ENCODE results near the gene TBCE. TPM values are rescaled to one million over a fixed set of nuclear protein-coding genes. Genes with fewer than 3 reads are reported as not detected.

Gene TBCE
- total and polyA plus RNA-seq, 9 of the 15 experiments (the other 6 are each of a cell fraction or from before 2014, with no cell fraction given), result 52.6 to 92.1 (median 82.1) TPM

DNA sequence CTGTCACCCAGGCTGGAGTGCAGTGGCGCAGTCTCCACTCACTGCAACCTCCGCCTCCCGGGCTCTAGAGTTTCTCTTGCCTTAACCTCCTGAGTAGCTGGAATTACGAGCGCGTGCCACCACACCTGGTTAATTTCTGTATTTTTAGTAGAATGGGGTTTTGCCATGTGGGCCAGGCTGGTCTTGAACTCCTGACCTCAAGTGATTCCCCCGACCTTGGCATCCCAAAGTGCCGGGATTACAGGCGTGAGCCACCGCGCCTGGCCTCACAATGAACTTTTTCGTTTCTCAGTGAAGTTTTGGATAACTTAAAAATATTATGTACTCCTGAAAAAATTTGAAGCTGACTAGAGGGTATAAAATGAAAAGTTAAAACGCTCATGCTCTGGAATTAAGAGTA is 59.5 kb downstream of the TBCE start:
- DNase-seq (ENCODE audit: extremely low read depth in 1 of 4, low spot score in 3 of 4), result no peak
- no peak for FAIRE-seq
- H3K4me1 ChIP-seq (replicated peaks in 1 of 2; ENCODE audit: control insufficient read depth in 2 of 2, insufficient read depth in 2 of 2, low read length in 2 of 2), result peaks cover 0 to 8% of the 10 kb centered on the region in 2 experiments; a peak in 2 of 5 replicates
- H3K27me3 ChIP-seq (ENCODE audit: control insufficient read depth in 2 of 2, insufficient read depth in 2 of 2, low read length in 2 of 2), result no peaks in the 10 kb centered on the region
- no peaks in the 10 kb centered on the region for H3K9me1 ChIP-seq (ENCODE audit: control insufficient read depth, insufficient read depth, low read length)
- TF ChIP-seq ZNF197 (CRISPR knock-in tag; IDR thresholded peaks at IDR 0.05; ENCODE audit: low read depth) (no peak), PTRF (tag; IDR thresholded peaks at IDR 0.05) (no peak), U2AF1 (optimal IDR thresholded peaks at IDR 0.05; ENCODE audit: low read depth, low read length) (no peak), GABPB2 (CRISPR knock-in tag; conservative IDR thresholded peaks at IDR 0.05) (no peak), ILF3 (IDR thresholded peaks at IDR 0.05; ENCODE audit: borderline replicate concordance) (no peak), MCM7 (IDR thresholded peaks at IDR 0.05) (no peak), TCF7L2 (IDR thresholded peaks at IDR 0.05; ENCODE audit: low read depth, low read length) (no peak), ZNF165 (CRISPR knock-in tag; IDR thresholded peaks at IDR 0.05; ENCODE audit: borderline replicate concordance) (no peak)
- TF ChIP-seq, protein P1, sequence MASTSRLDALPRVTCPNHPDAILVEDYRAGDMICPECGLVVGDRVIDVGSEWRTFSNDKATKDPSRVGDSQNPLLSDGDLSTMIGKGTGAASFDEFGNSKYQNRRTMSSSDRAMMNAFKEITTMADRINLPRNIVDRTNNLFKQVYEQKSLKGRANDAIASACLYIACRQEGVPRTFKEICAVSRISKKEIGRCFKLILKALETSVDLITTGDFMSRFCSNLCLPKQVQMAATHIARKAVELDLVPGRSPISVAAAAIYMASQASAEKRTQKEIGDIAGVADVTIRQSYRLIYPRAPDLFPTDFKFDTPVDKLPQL (IDR thresholded peaks at IDR 0.05; ENCODE audit: extremely low read depth, insufficient read length), result no peak
- TF ChIP-seq, protein P2, sequence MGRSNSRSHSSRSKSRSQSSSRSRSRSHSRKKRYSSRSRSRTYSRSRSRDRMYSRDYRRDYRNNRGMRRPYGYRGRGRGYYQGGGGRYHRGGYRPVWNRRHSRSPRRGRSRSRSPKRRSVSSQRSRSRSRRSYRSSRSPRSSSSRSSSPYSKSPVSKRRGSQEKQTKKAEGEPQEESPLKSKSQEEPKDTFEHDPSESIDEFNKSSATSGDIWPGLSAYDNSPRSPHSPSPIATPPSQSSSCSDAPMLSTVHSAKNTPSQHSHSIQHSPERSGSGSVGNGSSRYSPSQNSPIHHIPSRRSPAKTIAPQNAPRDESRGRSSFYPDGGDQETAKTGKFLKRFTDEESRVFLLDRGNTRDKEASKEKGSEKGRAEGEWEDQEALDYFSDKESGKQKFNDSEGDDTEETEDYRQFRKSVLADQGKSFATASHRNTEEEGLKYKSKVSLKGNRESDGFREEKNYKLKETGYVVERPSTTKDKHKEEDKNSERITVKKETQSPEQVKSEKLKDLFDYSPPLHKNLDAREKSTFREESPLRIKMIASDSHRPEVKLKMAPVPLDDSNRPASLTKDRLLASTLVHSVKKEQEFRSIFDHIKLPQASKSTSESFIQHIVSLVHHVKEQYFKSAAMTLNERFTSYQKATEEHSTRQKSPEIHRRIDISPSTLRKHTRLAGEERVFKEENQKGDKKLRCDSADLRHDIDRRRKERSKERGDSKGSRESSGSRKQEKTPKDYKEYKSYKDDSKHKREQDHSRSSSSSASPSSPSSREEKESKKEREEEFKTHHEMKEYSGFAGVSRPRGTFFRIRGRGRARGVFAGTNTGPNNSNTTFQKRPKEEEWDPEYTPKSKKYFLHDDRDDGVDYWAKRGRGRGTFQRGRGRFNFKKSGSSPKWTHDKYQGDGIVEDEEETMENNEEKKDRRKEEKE (IDR thresholded peaks at IDR 0.05; ENCODE audit: borderline replicate concordance in 1 of 2, control insufficient read depth in 1 of 2, low read depth in 2 of 2, low read length in 1 of 2), result no peak
- TF ChIP-seq, protein P3, sequence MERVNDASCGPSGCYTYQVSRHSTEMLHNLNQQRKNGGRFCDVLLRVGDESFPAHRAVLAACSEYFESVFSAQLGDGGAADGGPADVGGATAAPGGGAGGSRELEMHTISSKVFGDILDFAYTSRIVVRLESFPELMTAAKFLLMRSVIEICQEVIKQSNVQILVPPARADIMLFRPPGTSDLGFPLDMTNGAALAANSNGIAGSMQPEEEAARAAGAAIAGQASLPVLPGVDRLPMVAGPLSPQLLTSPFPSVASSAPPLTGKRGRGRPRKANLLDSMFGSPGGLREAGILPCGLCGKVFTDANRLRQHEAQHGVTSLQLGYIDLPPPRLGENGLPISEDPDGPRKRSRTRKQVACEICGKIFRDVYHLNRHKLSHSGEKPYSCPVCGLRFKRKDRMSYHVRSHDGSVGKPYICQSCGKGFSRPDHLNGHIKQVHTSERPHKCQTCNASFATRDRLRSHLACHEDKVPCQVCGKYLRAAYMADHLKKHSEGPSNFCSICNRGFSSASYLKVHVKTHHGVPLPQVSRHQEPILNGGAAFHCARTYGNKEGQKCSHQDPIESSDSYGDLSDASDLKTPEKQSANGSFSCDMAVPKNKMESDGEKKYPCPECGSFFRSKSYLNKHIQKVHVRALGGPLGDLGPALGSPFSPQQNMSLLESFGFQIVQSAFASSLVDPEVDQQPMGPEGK (CRISPR knock-in tag; IDR thresholded peaks at IDR 0.05; ENCODE audit: borderline replicate concordance), result no peak
- TF ChIP-seq, protein P4, sequence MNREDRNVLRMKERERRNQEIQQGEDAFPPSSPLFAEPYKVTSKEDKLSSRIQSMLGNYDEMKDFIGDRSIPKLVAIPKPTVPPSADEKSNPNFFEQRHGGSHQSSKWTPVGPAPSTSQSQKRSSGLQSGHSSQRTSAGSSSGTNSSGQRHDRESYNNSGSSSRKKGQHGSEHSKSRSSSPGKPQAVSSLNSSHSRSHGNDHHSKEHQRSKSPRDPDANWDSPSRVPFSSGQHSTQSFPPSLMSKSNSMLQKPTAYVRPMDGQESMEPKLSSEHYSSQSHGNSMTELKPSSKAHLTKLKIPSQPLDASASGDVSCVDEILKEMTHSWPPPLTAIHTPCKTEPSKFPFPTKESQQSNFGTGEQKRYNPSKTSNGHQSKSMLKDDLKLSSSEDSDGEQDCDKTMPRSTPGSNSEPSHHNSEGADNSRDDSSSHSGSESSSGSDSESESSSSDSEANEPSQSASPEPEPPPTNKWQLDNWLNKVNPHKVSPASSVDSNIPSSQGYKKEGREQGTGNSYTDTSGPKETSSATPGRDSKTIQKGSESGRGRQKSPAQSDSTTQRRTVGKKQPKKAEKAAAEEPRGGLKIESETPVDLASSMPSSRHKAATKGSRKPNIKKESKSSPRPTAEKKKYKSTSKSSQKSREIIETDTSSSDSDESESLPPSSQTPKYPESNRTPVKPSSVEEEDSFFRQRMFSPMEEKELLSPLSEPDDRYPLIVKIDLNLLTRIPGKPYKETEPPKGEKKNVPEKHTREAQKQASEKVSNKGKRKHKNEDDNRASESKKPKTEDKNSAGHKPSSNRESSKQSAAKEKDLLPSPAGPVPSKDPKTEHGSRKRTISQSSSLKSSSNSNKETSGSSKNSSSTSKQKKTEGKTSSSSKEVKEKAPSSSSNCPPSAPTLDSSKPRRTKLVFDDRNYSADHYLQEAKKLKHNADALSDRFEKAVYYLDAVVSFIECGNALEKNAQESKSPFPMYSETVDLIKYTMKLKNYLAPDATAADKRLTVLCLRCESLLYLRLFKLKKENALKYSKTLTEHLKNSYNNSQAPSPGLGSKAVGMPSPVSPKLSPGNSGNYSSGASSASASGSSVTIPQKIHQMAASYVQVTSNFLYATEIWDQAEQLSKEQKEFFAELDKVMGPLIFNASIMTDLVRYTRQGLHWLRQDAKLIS (CRISPR knock-in tag; IDR thresholded peaks at IDR 0.05), result no peak
- H3K9ac ChIP-seq (ENCODE audit: insufficient read depth in 1 of 2, low read depth in 2 of 2, low read length in 2 of 2), result no peak overlapping the region
- no peak overlapping the region for H2AFZ ChIP-seq (ENCODE audit: low read depth, low read length)
- peaks cover 34% of the 10 kb centered on the region; the same call in 2 of the 3 replicates for H3K36me3 ChIP-seq (ENCODE audit: control insufficient read depth, insufficient read depth, low read length)
- no peak for ATAC-seq
- H3K4me3 ChIP-seq, result no peak overlapping the region
- intact Hi-C loops (cut with micrococcal nuclease) (no loop called here), in situ Hi-C loops (cut with MboI) (no loop called here)
- H3K9me3 ChIP-seq (replicated peaks; ENCODE audit: control insufficient read depth, insufficient read depth, low read depth, low read length), result no peaks in the 10 kb centered on the region
- WGBS (ENCODE audit: insufficient coverage, low coverage, missing lambda C conversion rate), result 93% methylated on average over 13 of the region's 13 CpGs
- H3K79me2 ChIP-seq (ENCODE audit: control insufficient read depth, insufficient read depth, low read length), result peaks cover 14% of the 10 kb centered on the region; the same call in 2 of the 3 replicates
- H3K4me2 ChIP-seq (ENCODE audit: insufficient read depth, low read length), result no peak overlapping the region
- ChIA-PET POLR2A (no interaction called here), CTCF (ENCODE audit: low intra/inter-chr PET ratio) (no interaction called here)
- H3K27ac ChIP-seq (ENCODE audit: extremely low read depth, low read depth, low read length), result no peak overlapping the region
- 0 out of 2 replicates have a peak, but pooled peaks cover 8% of the 10 kb centered on the region for H4K20me1 ChIP-seq (replicated peaks; ENCODE audit: control insufficient read depth, insufficient read depth, low read length)
- BruUV-seq (replicated peaks), result no TSS peak
